Kidney epithelial cell (primary cell): ENCODE results near the gene DNPEP. TPM values are rescaled to one million over a fixed set of nuclear protein-coding genes. Genes with fewer than 3 reads are reported as not detected.

Experiments used
- DNase-seq: peaks from one replicate; pipeline ENCODE4 v3.0.0-alpha.2; 2010; ENCODE audit warnings: low read depth
- H3K27me3 ChIP-seq: 2 replicates; pipeline ENCODE4 v1.6.0; 2011; ENCODE audit warnings: low read length; ENCODE audit not compliant: control insufficient read depth, insufficient read depth
- H3K36me3 ChIP-seq: 2 replicates; pipeline ENCODE4 v1.5.1; 2011; ENCODE audit warnings: low read length; ENCODE audit not compliant: control insufficient read depth, insufficient read depth
- H3K4me3 ChIP-seq: 2 replicates; pipeline ENCODE4 v1.5.1; 2011; ENCODE audit warnings: low read depth, mild to moderate bottlenecking, control low read depth, low read length
- total RNA-seq: library from RNA; depleted of rRNA; stranded (reverse); fragments of >200 nt; gene quantifications from 2 replicates; pipeline ENCODE4 v1.2.3, GENCODE V29; 2015
- TF ChIP-seq, protein P1 (sequence below): IDR thresholded peaks from 2 replicates; pipeline ENCODE4 v1.5.1; 2011; ENCODE audit warnings: mild to moderate bottlenecking, moderate library complexity, low read length, control low read depth, inconsistent platforms; ENCODE audit not compliant: insufficient read depth, poor library complexity, severe bottlenecking

Gene DNPEP
- total RNA-seq, 1 donor from 2014 or later: 50.2 TPM

DNA sequence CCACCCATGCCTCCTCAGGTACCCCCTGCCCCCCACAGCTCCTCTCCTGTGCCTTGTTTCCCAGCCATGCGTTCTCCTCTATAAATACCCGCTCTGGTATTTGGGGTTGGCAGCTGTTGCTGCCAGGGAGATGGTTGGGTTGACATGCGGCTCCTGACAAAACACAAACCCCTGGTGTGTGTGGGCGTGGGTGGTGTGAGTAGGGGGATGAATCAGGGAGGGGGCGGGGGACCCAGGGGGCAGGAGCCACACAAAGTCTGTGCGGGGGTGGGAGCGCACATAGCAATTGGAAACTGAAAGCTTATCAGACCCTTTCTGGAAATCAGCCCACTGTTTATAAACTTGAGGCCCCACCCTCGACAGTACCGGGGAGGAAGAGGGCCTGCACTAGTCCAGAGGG lies 29.7 kb upstream of the DNPEP start:
- DNase-seq: no peak
- TF ChIP-seq, protein P1, sequence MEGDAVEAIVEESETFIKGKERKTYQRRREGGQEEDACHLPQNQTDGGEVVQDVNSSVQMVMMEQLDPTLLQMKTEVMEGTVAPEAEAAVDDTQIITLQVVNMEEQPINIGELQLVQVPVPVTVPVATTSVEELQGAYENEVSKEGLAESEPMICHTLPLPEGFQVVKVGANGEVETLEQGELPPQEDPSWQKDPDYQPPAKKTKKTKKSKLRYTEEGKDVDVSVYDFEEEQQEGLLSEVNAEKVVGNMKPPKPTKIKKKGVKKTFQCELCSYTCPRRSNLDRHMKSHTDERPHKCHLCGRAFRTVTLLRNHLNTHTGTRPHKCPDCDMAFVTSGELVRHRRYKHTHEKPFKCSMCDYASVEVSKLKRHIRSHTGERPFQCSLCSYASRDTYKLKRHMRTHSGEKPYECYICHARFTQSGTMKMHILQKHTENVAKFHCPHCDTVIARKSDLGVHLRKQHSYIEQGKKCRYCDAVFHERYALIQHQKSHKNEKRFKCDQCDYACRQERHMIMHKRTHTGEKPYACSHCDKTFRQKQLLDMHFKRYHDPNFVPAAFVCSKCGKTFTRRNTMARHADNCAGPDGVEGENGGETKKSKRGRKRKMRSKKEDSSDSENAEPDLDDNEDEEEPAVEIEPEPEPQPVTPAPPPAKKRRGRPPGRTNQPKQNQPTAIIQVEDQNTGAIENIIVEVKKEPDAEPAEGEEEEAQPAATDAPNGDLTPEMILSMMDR: no peak
- H3K36me3 ChIP-seq: no peaks in the 10 kb centered on the region
- H3K27me3 ChIP-seq: peaks cover 40% of the 10 kb centered on the region
- H3K4me3 ChIP-seq: no peak overlapping the region

DNA sequence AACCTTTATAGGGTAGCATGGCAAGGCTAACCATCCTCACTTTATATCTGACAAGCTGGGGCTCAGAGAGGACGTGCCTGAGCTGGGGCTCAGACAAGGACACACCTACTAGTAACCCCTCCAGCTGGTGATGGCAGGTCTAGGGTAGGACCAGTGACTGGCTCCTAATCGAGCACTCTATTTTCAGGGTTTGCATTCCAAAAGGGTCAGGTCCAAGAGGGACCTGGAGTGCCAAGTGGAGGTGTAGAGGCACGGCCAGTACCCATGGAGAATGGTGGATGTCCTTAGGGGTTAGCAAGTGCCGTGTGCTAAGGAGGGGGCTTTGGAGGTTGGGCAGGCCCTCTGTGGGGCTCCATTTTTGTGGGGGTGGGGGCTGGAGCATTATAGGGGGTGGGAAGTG lies 29.2 kb upstream of the DNPEP start:
- Histone ChIP-seq H3K36me3 (no peaks in the 10 kb centered on the region), H3K27me3 (peaks cover 40% of the 10 kb centered on the region), H3K4me3 (no peak overlapping the region)
- no peak for DNase-seq
- TF ChIP-seq, protein P1: no peak

DNA sequence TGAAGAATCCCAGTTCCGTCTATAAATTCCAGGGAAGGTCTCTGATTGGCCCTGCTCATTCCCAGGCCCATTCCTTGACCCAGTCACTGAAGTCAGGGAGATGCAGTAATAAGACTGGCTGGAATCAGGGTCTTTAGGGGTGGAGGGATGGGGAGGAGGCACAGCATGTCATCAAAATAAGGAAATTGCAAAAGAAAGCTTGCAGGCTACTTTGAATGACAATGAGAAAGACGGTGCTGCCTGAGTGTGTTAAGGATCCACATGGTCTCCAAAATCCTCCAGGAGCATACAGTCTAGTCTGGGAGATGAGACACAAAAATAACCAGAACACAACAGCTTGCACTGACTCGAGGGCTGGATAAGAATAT lies 28.5 kb upstream of the DNPEP start:
- TF ChIP-seq, protein P1: no peak
- Histone ChIP-seq H3K36me3 (no peaks in the 10 kb centered on the region), H3K27me3 (peaks cover 37% of the 10 kb centered on the region), H3K4me3 (no peak overlapping the region)
- no peak for DNase-seq

DNA sequence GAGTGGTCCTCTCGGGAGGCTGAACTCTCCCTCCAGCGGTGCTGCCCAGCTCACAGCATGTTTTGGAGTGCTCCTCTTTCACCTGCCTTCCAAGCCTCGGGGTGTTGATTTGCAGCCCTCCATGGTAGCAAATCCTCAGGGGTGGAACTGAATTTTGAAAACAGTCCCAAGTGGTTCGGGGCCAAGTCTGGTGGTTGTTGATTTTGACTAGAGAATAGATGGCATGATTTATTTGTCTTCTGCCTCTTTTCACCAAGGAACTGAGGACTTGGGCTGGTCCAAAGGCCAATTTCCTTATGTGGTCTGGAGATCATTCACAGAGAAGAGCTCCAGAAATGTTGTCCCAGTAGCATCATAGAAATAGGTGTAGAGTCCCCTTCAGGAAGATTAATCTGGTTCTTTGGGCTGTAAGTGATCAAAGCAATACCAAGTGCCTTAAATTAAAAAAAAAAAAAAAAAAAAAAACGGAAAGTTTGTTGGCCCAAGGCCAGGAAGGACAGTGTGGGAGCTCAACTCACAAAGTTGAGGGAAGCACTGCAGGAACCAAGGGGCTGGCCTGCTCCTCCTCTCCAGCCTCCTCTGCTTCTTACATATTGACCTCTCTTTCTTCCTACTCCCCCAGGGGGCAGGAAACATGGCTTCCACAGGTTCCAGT lies 28.0 kb upstream of the DNPEP start:
- Histone ChIP-seq H3K4me3 (no peak overlapping the region), H3K36me3 (no peaks in the 10 kb centered on the region), H3K27me3 (peaks cover 36% of the 10 kb centered on the region)
- DNase-seq: no peak
- TF ChIP-seq, protein P1: no peak

DNA sequence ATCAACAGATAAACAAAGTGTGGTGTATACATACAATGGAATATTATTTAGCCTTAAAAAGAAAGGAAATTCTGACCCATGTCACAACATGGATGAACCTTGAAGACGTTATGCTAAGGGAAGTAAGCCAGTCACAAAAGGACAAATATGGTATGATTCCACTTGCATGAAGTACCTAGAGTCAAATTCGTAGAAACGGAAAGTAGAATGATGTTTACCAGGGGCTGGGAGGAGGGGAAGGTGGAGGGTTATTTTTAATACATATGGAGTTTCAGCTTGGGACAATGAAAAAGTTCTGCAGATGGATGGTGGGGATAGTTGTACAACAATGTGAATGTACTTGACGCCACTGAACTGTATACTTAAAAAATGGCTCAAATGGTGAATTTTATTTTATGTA lies 27.1 kb upstream of the DNPEP start:
- Histone ChIP-seq H3K36me3 (no peaks in the 10 kb centered on the region), H3K4me3 (no peak overlapping the region), H3K27me3 (peaks cover 30% of the 10 kb centered on the region)
- DNase-seq: no peak
- TF ChIP-seq, protein P1: no peak

DNA sequence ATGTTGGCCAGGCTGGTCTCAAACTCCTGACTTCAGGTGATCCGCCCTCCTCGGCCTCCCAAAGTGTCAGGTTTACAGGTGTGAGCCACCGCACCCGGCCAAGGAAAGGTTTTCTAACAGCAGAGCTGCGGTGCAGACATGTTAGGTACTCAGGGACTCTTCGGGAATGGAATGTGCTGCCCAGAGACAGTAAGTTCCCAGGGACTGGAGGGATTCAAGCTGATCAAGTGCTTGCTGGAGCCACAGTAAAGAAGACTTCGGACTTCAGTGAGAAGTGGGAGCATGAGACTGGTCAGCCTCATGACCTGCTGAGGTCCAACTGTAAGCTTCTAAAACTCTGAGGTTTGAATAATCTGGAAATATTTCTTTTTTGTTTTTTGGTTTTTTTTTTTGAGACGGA lies 22.7 kb upstream of the DNPEP start:
- TF ChIP-seq, protein P1: no peak
- Histone ChIP-seq H3K27me3 (peaks cover 9% of the 10 kb centered on the region), H3K4me3 (no peak overlapping the region), H3K36me3 (no peaks in the 10 kb centered on the region)
- DNase-seq: no peak
